ENCODE data around the gene CLCN6. TPM values are rescaled to one million over a fixed set of nuclear protein-coding genes. Genes with fewer than 3 reads are reported as not detected.
A peak's percentile ranks its signal among the peaks of the same experiment; 100 is the strongest.

CLCN6 gene
- polyA plus RNA-seq (ENCODE audit: insufficient read length in 3 of 3), result 10 to 100 TPM; 13.5 to 15.1 (median 14.9) TPM

GRCh38 chr1:11805422-11806306 lies at the start of gene CLCN6, which contains the start of gene MTHFR:
Gene CLCN6, plus strand, starts transcription at chr1:11806191. Its CDS starts 72 bp downstream, at chr1:11806263.
Gene MTHFR, minus strand, starts transcription at chr1:11805964. Its CDS starts 2,848 bp downstream, at chr1:11803116.
- peak; percentile 93 to 97 (median 97) for DNase-seq (ENCODE audit: low read depth in 3 of 3, low spot score in 2 of 3)

- DNase-seq (ENCODE audit: low read depth in 3 of 3, low spot score in 2 of 3), result no peak
Measured at GRCh38 chr1:11757047-11757446, 48.9 kb upstream of the CLCN6 start.

- no peak for DNase-seq (ENCODE audit: low read depth in 3 of 3, low spot score in 2 of 3)
Measured at GRCh38 chr1:11759791-11760190, 46.2 kb upstream of the CLCN6 start.

- DNase-seq (ENCODE audit: low read depth in 3 of 3, low spot score in 2 of 3), result no peak
Measured at GRCh38 chr1:11761285-11761684, 44.7 kb upstream of the CLCN6 start.

GRCh38 chr1:11761988-11762406 lies 44.0 kb upstream of the CLCN6 start, which contains the start of gene C1orf167:
Gene C1orf167, plus strand, starts transcription at chr1:11762193. Its CDS starts 2,208 bp downstream, at chr1:11764401.
- no peak for DNase-seq (ENCODE audit: low read depth in 3 of 3, low spot score in 2 of 3)

- no peak for DNase-seq (ENCODE audit: low read depth in 3 of 3, low spot score in 2 of 3)
Measured at GRCh38 chr1:11764115-11764514, 41.9 kb upstream of the CLCN6 start.

- DNase-seq (ENCODE audit: low read depth in 3 of 3, low spot score in 2 of 3), result no peak
Measured at GRCh38 chr1:11764519-11764918, 41.5 kb upstream of the CLCN6 start.

- no peak for DNase-seq (ENCODE audit: low read depth in 3 of 3, low spot score in 2 of 3)
Measured at GRCh38 chr1:11765661-11766428, 40.1 kb upstream of the CLCN6 start.

GRCh38 chr1:11766429-11766776 lies 39.6 kb upstream of the CLCN6 start:
- DNase-seq (ENCODE audit: low read depth in 3 of 3, low spot score in 2 of 3), result no peak

GRCh38 chr1:11767922-11768704 lies 37.9 kb upstream of the CLCN6 start:
- DNase-seq (ENCODE audit: low read depth in 3 of 3, low spot score in 2 of 3), result no peak

GRCh38 chr1:11768821-11769220 lies 37.2 kb upstream of the CLCN6 start:
- no peak for DNase-seq (ENCODE audit: low read depth in 3 of 3, low spot score in 2 of 3)

- no peak for DNase-seq (ENCODE audit: low read depth in 3 of 3, low spot score in 2 of 3)
Measured at GRCh38 chr1:11769274-11769673, 36.7 kb upstream of the CLCN6 start.

GRCh38 chr1:11770011-11770410 lies 36.0 kb upstream of the CLCN6 start:
- DNase-seq (ENCODE audit: low read depth in 3 of 3, low spot score in 2 of 3), result no peak

- DNase-seq (ENCODE audit: low read depth in 3 of 3, low spot score in 2 of 3), result no peak
Measured at GRCh38 chr1:11771481-11772043, 34.4 kb upstream of the CLCN6 start.

- no peak for DNase-seq (ENCODE audit: low read depth in 3 of 3, low spot score in 2 of 3)
Measured at GRCh38 chr1:11772458-11772857, 33.5 kb upstream of the CLCN6 start.

GRCh38 chr1:11774753-11775152 lies 31.2 kb upstream of the CLCN6 start:
- no peak for DNase-seq (ENCODE audit: low read depth in 3 of 3, low spot score in 2 of 3)

GRCh38 chr1:11777658-11778322 lies 28.2 kb upstream of the CLCN6 start:
- DNase-seq (ENCODE audit: low read depth in 3 of 3, low spot score in 2 of 3), result no peak

- no peak for DNase-seq (ENCODE audit: low read depth in 3 of 3, low spot score in 2 of 3)
Measured at GRCh38 chr1:11778336-11778735, 27.7 kb upstream of the CLCN6 start.

GRCh38 chr1:11778844-11779623 lies 27.0 kb upstream of the CLCN6 start:
- DNase-seq (ENCODE audit: low read depth in 3 of 3, low spot score in 2 of 3), result no peak

All from right renal cortex interstitium (tissue), 3 donors.